ELF-1 (cell line): ENCODE data around the gene PI3.
"Not testable (repeated sequence)": the region's sequence is repeated elsewhere in the genome, so short reads cannot be mapped to it uniquely, and the experiment has no call there.

Source experiments
- DNase-seq: peaks from one replicate; pipeline ENCODE4 v3.0.0-alpha.2; 2016; ENCODE audit warnings: low read depth, low spot score

PI3 gene

GRCh38 chr20:45174434-45175364 is at the start of gene PI3:
Gene PI3 (plus strand): TSS chr20:45174902. CDS start chr20:45174923, 21 bp downstream.
- DNase-seq, result no peak

- DNase-seq, result no peak
Observed at GRCh38 chr20:45128099-45128498, 46.6 kb upstream of the PI3 start.

GRCh38 chr20:45136911-45137310 is 37.8 kb upstream of the PI3 start:
- DNase-seq, result no peak

GRCh38 chr20:45138561-45139300 is 36.0 kb upstream of the PI3 start:
- DNase-seq, result peak; percentile 84

- not testable (repeated sequence) for DNase-seq
Observed at GRCh38 chr20:45139733-45140375, 34.8 kb upstream of the PI3 start.

GRCh38 chr20:45140836-45141235 is 33.9 kb upstream of the PI3 start:
- DNase-seq, result no peak

GRCh38 chr20:45149062-45149461 is 25.6 kb upstream of the PI3 start:
- no peak for DNase-seq

- DNase-seq, result no peak
Observed at GRCh38 chr20:45152405-45152804, 22.3 kb upstream of the PI3 start.

- DNase-seq, result no peak
Observed at GRCh38 chr20:45153147-45153546, 21.6 kb upstream of the PI3 start.

GRCh38 chr20:45153752-45154151 is 20.9 kb upstream of the PI3 start:
- no peak for DNase-seq

GRCh38 chr20:45154183-45154582 is 20.5 kb upstream of the PI3 start:
- no peak for DNase-seq

GRCh38 chr20:45154794-45155193 is 19.9 kb upstream of the PI3 start:
- not testable (repeated sequence) for DNase-seq

GRCh38 chr20:45156713-45157112 is 18.0 kb upstream of the PI3 start:
- DNase-seq, result no peak

- DNase-seq, result no peak
Observed at GRCh38 chr20:45157962-45158361, 16.7 kb upstream of the PI3 start.

- no peak for DNase-seq
Observed at GRCh38 chr20:45163083-45163803, 11.5 kb upstream of the PI3 start.

- DNase-seq, result no peak
Observed at GRCh38 chr20:45164906-45165305, 9.8 kb upstream of the PI3 start.

- DNase-seq, result no peak
Observed at GRCh38 chr20:45173522-45173921, 1.2 kb upstream of the PI3 start.

GRCh38 chr20:45176526-45177267 is 2.0 kb downstream of the PI3 start:
- no peak for DNase-seq

GRCh38 chr20:45179166-45179565 is 4.5 kb downstream of the PI3 start:
- DNase-seq, result no peak

GRCh38 chr20:45181639-45182038 is 6.9 kb downstream of the PI3 start:
- DNase-seq, result peak; percentile 2

- DNase-seq, result no peak
Observed at GRCh38 chr20:45183084-45183483, 8.4 kb downstream of the PI3 start.
